Measurements from ENCODE around the gene EAPP. TPM values are rescaled to one million over a fixed set of nuclear protein-coding genes. Genes with fewer than 3 reads are reported as not detected.
A peak's percentile ranks its signal among the peaks of the same experiment; 100 is the strongest.
"Not testable (repeated sequence)": the region's sequence is repeated elsewhere in the genome, so short reads cannot be mapped to it uniquely, and the experiment has no call there.

EAPP gene
- total and polyA plus RNA-seq, 4 donors, result 25.4 to 92.6 (median 32.0) TPM

DNA sequence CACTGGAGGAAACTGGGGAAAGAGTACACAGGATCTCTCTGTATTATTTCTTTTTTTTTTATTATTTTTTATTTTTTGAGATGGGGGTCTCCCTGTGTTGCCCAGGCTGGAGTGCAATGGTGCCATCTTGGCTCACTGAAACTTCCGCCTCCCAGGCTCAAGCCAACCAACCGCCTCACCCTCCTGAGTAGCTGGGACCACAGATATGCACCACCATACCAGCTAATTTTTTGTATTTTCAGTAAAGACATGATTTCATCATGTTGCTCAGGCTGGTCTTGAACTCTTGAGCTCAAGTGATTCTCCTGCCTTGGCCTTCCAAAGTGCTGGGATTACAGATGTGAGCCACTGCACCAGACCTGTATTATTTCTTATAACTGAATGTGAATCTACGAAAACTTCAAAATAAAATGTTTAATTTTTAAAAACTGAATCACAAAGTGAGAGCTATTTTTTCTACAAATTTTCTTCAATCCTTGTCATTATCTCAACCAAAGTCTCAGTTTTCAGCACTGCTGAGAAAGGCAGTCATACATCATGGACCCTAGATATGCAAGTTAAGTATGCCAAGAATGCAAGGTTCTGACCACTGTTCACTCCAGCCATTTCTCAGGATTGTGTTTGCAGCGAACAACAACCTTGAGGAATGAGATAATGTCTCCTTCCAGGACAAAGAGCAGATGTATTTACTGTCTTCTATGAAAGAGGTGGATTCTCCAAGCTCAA, 2.4 kb downstream of the EAPP start:
- WGBS, 2 donors, result 88 to 96% methylated on average over 4 of the region's 4 CpGs

GRCh38 chr14:34527591-34527990, 11.9 kb downstream of the EAPP start:
- Histone ChIP-seq H3K27ac (ENCODE audit: low read depth in 1 of 2, low read length in 1 of 2) (no peak overlapping the region), H3K9ac (ENCODE audit: insufficient read depth in 1 of 2, low read length in 2 of 2) (no peak overlapping the region), H3K27me3 (ENCODE audit: control insufficient read depth in 3 of 3, insufficient read depth in 3 of 3, low read length in 2 of 3) (no peaks in the 10 kb centered on the region), H3K4me1 (ENCODE audit: control insufficient read depth in 5 of 5, insufficient read depth in 5 of 5, low read length in 5 of 5) (no peaks in the 10 kb centered on the region), H3K36me3 (ENCODE audit: control insufficient read depth in 4 of 4, insufficient read depth in 4 of 4, low read length in 4 of 4) (peaks cover 26 to 53% (median 38%) of the 10 kb centered on the region in 4 donors), H3K9me3 (ENCODE audit: control insufficient read depth in 4 of 4, insufficient read depth in 3 of 4, low read length in 3 of 4) (no peaks in the 10 kb centered on the region), H3K4me3 (no peak overlapping the region)
- no peak for TF ChIP-seq CTCF (IDR thresholded peaks at IDR 0.05; ENCODE audit: control extremely low read depth, extremely low read depth)
- WGBS, 2 donors, result 100% methylated on average over 1 of the region's 1 CpG
- ATAC-seq (ENCODE audit: insufficient read depth, low FRiP score) (no peak), DNase-seq (no peak)

More for the DNA sequence above, 2.4 kb downstream of the EAPP start:
- DNase-seq, result no peak
- Histone ChIP-seq H3K27ac (ENCODE audit: low read depth in 1 of 2, low read length in 1 of 2) (no peak overlapping the region), H3K9ac (ENCODE audit: insufficient read depth in 1 of 2, low read length in 2 of 2) (no peak overlapping the region), H3K9me3 (ENCODE audit: control insufficient read depth in 4 of 4, insufficient read depth in 3 of 4, low read length in 3 of 4) (no peaks in the 10 kb centered on the region), H3K27me3 (ENCODE audit: control insufficient read depth in 3 of 3, insufficient read depth in 3 of 3, low read length in 2 of 3) (no peaks in the 10 kb centered on the region), H3K36me3 (ENCODE audit: control insufficient read depth in 4 of 4, insufficient read depth in 4 of 4, low read length in 4 of 4) (peaks cover 10 to 22% (median 15%) of the 10 kb centered on the region in 4 donors), H3K4me1 (ENCODE audit: control insufficient read depth in 5 of 5, insufficient read depth in 5 of 5, low read length in 5 of 5) (peaks cover 2 to 12% (median 8%) of the 10 kb centered on the region in 5 donors), H3K4me3 (no peak overlapping the region)
- ATAC-seq (ENCODE audit: insufficient read depth, low FRiP score), result no peak
- TF ChIP-seq CTCF (IDR thresholded peaks at IDR 0.05; ENCODE audit: control extremely low read depth, extremely low read depth), result no peak

DNA sequence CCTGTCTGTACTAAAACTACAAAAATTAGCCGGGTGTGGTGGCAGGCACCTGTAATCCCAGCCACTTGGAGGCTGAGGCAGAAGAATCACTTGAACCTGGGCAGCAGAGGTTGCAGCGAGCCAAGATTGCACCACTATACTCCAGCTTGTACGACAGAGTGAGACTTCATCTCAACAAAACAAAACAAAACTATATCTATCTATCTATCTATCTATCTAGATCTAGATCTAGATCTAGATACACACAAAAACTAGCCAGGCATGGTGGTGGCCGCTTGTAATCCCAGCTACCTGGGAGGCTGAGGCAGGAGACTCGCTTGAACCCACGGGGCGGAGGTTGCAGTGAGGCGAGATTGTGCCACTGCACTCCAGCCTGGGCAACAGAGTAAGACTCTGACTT, 15.3 kb downstream of the EAPP start:
- H3K36me3 ChIP-seq (ENCODE audit: control insufficient read depth in 4 of 4, insufficient read depth in 4 of 4, low read length in 4 of 4), result peaks cover 32 to 58% (median 36%) of the 10 kb centered on the region in 4 donors
- H3K27me3 ChIP-seq (ENCODE audit: control insufficient read depth in 3 of 3, insufficient read depth in 3 of 3, low read length in 2 of 3); ATAC-seq (ENCODE audit: insufficient read depth, low FRiP score); H3K9ac ChIP-seq (ENCODE audit: insufficient read depth in 1 of 2, low read length in 2 of 2); DNase-seq; H3K9me3 ChIP-seq (ENCODE audit: control insufficient read depth in 4 of 4, insufficient read depth in 3 of 4, low read length in 3 of 4); H3K4me3 ChIP-seq; H3K4me1 ChIP-seq (ENCODE audit: control insufficient read depth in 5 of 5, insufficient read depth in 5 of 5, low read length in 5 of 5); H3K27ac ChIP-seq (ENCODE audit: low read depth in 1 of 2, low read length in 1 of 2): not testable (repeated sequence)
- 97% methylated on average over 8 of the region's 8 CpGs for WGBS, 2 donors

- H3K27me3 ChIP-seq (ENCODE audit: control insufficient read depth in 3 of 3, insufficient read depth in 3 of 3, low read length in 2 of 3), result no peaks in the 10 kb centered on the region
- ATAC-seq (ENCODE audit: insufficient read depth, low FRiP score) (no peak), DNase-seq (peak in 1 of 3 donors; percentile 6)
- 53 to 80% methylated on average over 2 of the region's 2 CpGs for WGBS, 2 donors
- H3K27ac ChIP-seq (ENCODE audit: low read depth in 1 of 2, low read length in 1 of 2), result no peak overlapping the region
- peaks cover 34 to 56% (median 39%) of the 10 kb centered on the region in 4 donors for H3K36me3 ChIP-seq (ENCODE audit: control insufficient read depth in 4 of 4, insufficient read depth in 4 of 4, low read length in 4 of 4)
- H3K4me3 ChIP-seq, result no peak overlapping the region
- H3K9me3 ChIP-seq (ENCODE audit: control insufficient read depth in 4 of 4, insufficient read depth in 3 of 4, low read length in 3 of 4), result no peaks in the 10 kb centered on the region
- TF ChIP-seq CTCF (IDR thresholded peaks at IDR 0.05; ENCODE audit: control extremely low read depth, extremely low read depth), result no peak
- H3K4me1 ChIP-seq (ENCODE audit: control insufficient read depth in 5 of 5, insufficient read depth in 5 of 5, low read length in 5 of 5), result no peaks in the 10 kb centered on the region
- no peak overlapping the region for H3K9ac ChIP-seq (ENCODE audit: insufficient read depth in 1 of 2, low read length in 2 of 2)
Observed at GRCh38 chr14:34522496-34522895, 17.0 kb downstream of the EAPP start.

- H3K9ac ChIP-seq (ENCODE audit: insufficient read depth in 1 of 2, low read length in 2 of 2); H3K4me3 ChIP-seq; H3K4me1 ChIP-seq (ENCODE audit: control insufficient read depth in 5 of 5, insufficient read depth in 5 of 5, low read length in 5 of 5); H3K9me3 ChIP-seq (ENCODE audit: control insufficient read depth in 4 of 4, insufficient read depth in 3 of 4, low read length in 3 of 4); H3K27ac ChIP-seq (ENCODE audit: low read depth in 1 of 2, low read length in 1 of 2); ATAC-seq (ENCODE audit: insufficient read depth, low FRiP score); H3K27me3 ChIP-seq (ENCODE audit: control insufficient read depth in 3 of 3, insufficient read depth in 3 of 3, low read length in 2 of 3); DNase-seq: not testable (repeated sequence)
- 97 to 99% methylated on average over 6 of the region's 6 CpGs for WGBS, 2 donors
- H3K36me3 ChIP-seq (ENCODE audit: control insufficient read depth in 4 of 4, insufficient read depth in 4 of 4, low read length in 4 of 4), result peaks cover 29 to 47% (median 34%) of the 10 kb centered on the region in 4 donors
Observed at GRCh38 chr14:34521071-34521470, 18.4 kb downstream of the EAPP start.

DNA sequence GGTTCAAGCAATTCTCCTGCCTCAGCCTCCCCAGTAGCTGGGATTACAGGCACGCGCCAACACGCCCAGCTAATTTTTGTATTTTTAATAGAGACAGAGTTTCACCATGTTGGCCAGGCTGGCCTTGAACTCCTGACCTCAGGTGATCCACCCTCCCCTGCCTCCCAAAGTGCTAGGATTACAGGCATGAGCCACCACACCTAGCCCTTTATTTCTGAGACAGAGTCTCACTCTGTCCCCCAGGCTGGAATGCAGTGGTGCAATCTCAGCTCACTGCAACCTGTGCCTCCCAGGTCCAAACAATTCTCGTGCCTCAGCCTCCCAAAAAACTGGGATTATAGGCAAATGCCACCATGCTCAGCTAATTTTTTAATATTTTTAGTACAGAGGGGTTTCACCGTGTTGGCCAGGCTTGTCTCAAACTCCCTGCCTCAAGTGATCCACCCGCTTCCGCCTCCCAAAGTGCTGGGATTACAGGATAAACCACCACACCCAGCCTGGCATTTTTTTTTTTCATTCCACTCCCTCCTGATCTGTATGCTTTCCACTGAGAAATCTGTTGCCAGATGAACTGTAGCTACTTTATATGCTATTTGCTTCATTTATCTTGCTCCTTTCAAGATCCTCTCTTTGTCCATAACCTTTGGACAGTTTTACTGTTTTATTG, 19.1 kb downstream of the EAPP start:
- DNase-seq; H3K27me3 ChIP-seq (ENCODE audit: control insufficient read depth in 3 of 3, insufficient read depth in 3 of 3, low read length in 2 of 3); H3K27ac ChIP-seq (ENCODE audit: low read depth in 1 of 2, low read length in 1 of 2); H3K4me1 ChIP-seq (ENCODE audit: control insufficient read depth in 5 of 5, insufficient read depth in 5 of 5, low read length in 5 of 5); H3K9me3 ChIP-seq (ENCODE audit: control insufficient read depth in 4 of 4, insufficient read depth in 3 of 4, low read length in 3 of 4); H3K9ac ChIP-seq (ENCODE audit: insufficient read depth in 1 of 2, low read length in 2 of 2); ATAC-seq (ENCODE audit: insufficient read depth, low FRiP score); H3K4me3 ChIP-seq: not testable (repeated sequence)
- peaks cover 29 to 47% (median 35%) of the 10 kb centered on the region in 4 donors for H3K36me3 ChIP-seq (ENCODE audit: control insufficient read depth in 4 of 4, insufficient read depth in 4 of 4, low read length in 4 of 4)
- WGBS, 2 donors, result 96 to 99% methylated on average over 7 of the region's 7 CpGs

Data from lung (tissue), 12 donors.